IgD-negative memory B cell (primary cell): ENCODE results near the gene THYN1. TPM values are rescaled to one million over a fixed set of nuclear protein-coding genes. Genes with fewer than 3 reads are reported as not detected.
A peak's percentile ranks its signal among the peaks of the same experiment; 100 is the strongest.
"Not testable (repeated sequence)": the region's sequence is repeated elsewhere in the genome, so short reads cannot be mapped to it uniquely, and the experiment has no call there.

Experiments
- H3K27ac Mint-ChIP-seq, 3 donors: one replicate each; pipeline ENCODE4 v1.8.0; 2020 to 2022; ENCODE audit warnings: mild to moderate bottlenecking in 3 of 3, mixed read lengths in 3 of 3, moderate library complexity in 1 of 3
- H3K27me3 Mint-ChIP-seq: one replicate; pipeline ENCODE4 v1.8.0; 2021; ENCODE audit warnings: mixed read lengths
- H3K36me3 Mint-ChIP-seq: one replicate; pipeline ENCODE4 v1.8.0; 2020; ENCODE audit warnings: mild to moderate bottlenecking, mixed read lengths
- H3K4me1 Mint-ChIP-seq, 3 donors: one replicate each; pipeline ENCODE4 v1.8.0; 2020 to 2022; ENCODE audit warnings: mixed read lengths in 3 of 3, mild to moderate bottlenecking in 1 of 3
- H3K4me3 Mint-ChIP-seq, 4 donors: one replicate each; pipeline ENCODE4 v1.8.0; 2020 to 2022; ENCODE audit warnings: mild to moderate bottlenecking in 4 of 4, mixed read lengths in 4 of 4, moderate library complexity in 3 of 4
- H3K9me3 Mint-ChIP-seq, 3 donors: one replicate each; pipeline ENCODE4 v1.8.0; 2020 to 2021; ENCODE audit warnings: mixed read lengths in 3 of 3, mild to moderate bottlenecking in 1 of 3
- polyA plus RNA-seq: library from polyadenylated mRNA; unstranded; fragments of 300-500 nt; fragmentation: Illumina TruSeq; gene quantifications from one replicate; pipeline ENCODE4 v1.2.3, GENCODE V29; 2021

THYN1 gene
- 77.4 TPM for polyA plus RNA-seq

- H3K4me3 Mint-ChIP-seq = peak within 1 kb of the TSS; percentile 96 to 98 (median 97)
- peaks cover 3% of the 10 kb centered on the region for H3K36me3 Mint-ChIP-seq
- peak within 1 kb of the TSS; percentile 43 to 84 (median 71) for H3K27ac Mint-ChIP-seq
- no peaks in the 10 kb centered on the region for H3K27me3 Mint-ChIP-seq
- no peaks in the 10 kb centered on the region for H3K9me3 Mint-ChIP-seq
- peaks cover 18 to 26% (median 21%) of the 10 kb centered on the region in 3 donors for H3K4me1 Mint-ChIP-seq
These were observed at the start of gene THYN1, which contains the start of gene ACAD8 for GRCh38 chr11:134253188-134253993. Gene THYN1 (minus strand): TSS chr11:134253352. CDS start chr11:134252882, 470 bp downstream. Gene ACAD8 (plus strand): TSS chr11:134253568. CDS start chr11:134253601, 33 bp downstream.

- peaks cover 2% of the 10 kb centered on the region for H3K36me3 Mint-ChIP-seq
- no peak overlapping the region for H3K27ac Mint-ChIP-seq
These were observed 41.5 kb upstream of the THYN1 start for GRCh38 chr11:134294664-134295063.

GRCh38 chr11:134293119-134294113 lies 40.3 kb upstream of the THYN1 start:
- no peaks in the 10 kb centered on the region for H3K9me3 Mint-ChIP-seq
- no peak overlapping the region for H3K27ac Mint-ChIP-seq
- H3K4me3 Mint-ChIP-seq = no peak overlapping the region
- H3K4me1 Mint-ChIP-seq = no peaks in the 10 kb centered on the region
- H3K36me3 Mint-ChIP-seq = peaks cover 2% of the 10 kb centered on the region
- peaks cover 11% of the 10 kb centered on the region for H3K27me3 Mint-ChIP-seq

More at GRCh38 chr11:134294664-134295063, 41.5 kb upstream of the THYN1 start:
- Mint-ChIP-seq H3K4me3 (no peak overlapping the region), H3K27me3 (peaks cover 11% of the 10 kb centered on the region), H3K9me3 (no peaks in the 10 kb centered on the region), H3K4me1 (no peaks in the 10 kb centered on the region)

- Mint-ChIP-seq H3K4me3 (no peak overlapping the region), H3K36me3 (peaks cover 2% of the 10 kb centered on the region), H3K27me3 (peaks cover 14% of the 10 kb centered on the region), H3K4me1 (no peaks in the 10 kb centered on the region), H3K9me3 (no peaks in the 10 kb centered on the region), H3K27ac (no peak overlapping the region)
These were observed 39.5 kb upstream of the THYN1 start for GRCh38 chr11:134292661-134293060.

- Mint-ChIP-seq H3K9me3 (no peaks in the 10 kb centered on the region), H3K36me3 (peaks cover 2% of the 10 kb centered on the region), H3K4me1 (no peaks in the 10 kb centered on the region), H3K27me3 (peaks cover 15% of the 10 kb centered on the region), H3K27ac (no peak overlapping the region), H3K4me3 (no peak overlapping the region)
These were observed 38.0 kb upstream of the THYN1 start for GRCh38 chr11:134291196-134291595.

- Mint-ChIP-seq H3K4me1 (no peaks in the 10 kb centered on the region), H3K4me3 (no peak overlapping the region), H3K27ac (no peak overlapping the region), H3K36me3 (peaks cover 2% of the 10 kb centered on the region), H3K27me3 (peaks cover 18% of the 10 kb centered on the region), H3K9me3 (no peaks in the 10 kb centered on the region)
These were observed 37.5 kb upstream of the THYN1 start for GRCh38 chr11:134290646-134291045.

- Mint-ChIP-seq H3K4me1 (no peaks in the 10 kb centered on the region), H3K36me3 (peaks cover 2% of the 10 kb centered on the region), H3K27ac (no peak overlapping the region), H3K9me3 (no peaks in the 10 kb centered on the region), H3K4me3 (no peak overlapping the region), H3K27me3 (peaks cover 18% of the 10 kb centered on the region)
These were observed 36.6 kb upstream of the THYN1 start for GRCh38 chr11:134289789-134290188.

GRCh38 chr11:134289167-134289566 lies 36.0 kb upstream of the THYN1 start:
- Mint-ChIP-seq H3K9me3 (no peaks in the 10 kb centered on the region), H3K27me3 (peaks cover 16% of the 10 kb centered on the region), H3K4me1 (no peaks in the 10 kb centered on the region), H3K27ac (no peak overlapping the region), H3K4me3 (no peak overlapping the region), H3K36me3 (no peaks in the 10 kb centered on the region)

GRCh38 chr11:134288486-134288885 lies 35.3 kb upstream of the THYN1 start:
- Mint-ChIP-seq H3K36me3 (no peaks in the 10 kb centered on the region), H3K4me3 (no peak overlapping the region), H3K27me3 (peaks cover 13% of the 10 kb centered on the region), H3K9me3 (no peaks in the 10 kb centered on the region), H3K27ac (peak overlapping the region in 1 of 3 donors; percentile 16), H3K4me1 (no peaks in the 10 kb centered on the region)

GRCh38 chr11:134287561-134287960 lies 34.4 kb upstream of the THYN1 start:
- Mint-ChIP-seq H3K4me3 (no peak overlapping the region), H3K9me3 (no peaks in the 10 kb centered on the region), H3K36me3 (no peaks in the 10 kb centered on the region), H3K4me1 (no peaks in the 10 kb centered on the region), H3K27ac (no peak overlapping the region), H3K27me3 (peaks cover 13% of the 10 kb centered on the region)

- not testable (repeated sequence) for H3K4me1 Mint-ChIP-seq, H3K9me3 Mint-ChIP-seq, H3K36me3 Mint-ChIP-seq, H3K4me3 Mint-ChIP-seq, H3K27ac Mint-ChIP-seq
- H3K27me3 Mint-ChIP-seq = peaks cover 19% of the 10 kb centered on the region
These were observed 31.2 kb upstream of the THYN1 start for GRCh38 chr11:134284349-134284748.

GRCh38 chr11:134283461-134284230 lies 30.5 kb upstream of the THYN1 start:
- H3K27me3 Mint-ChIP-seq = peaks cover 23% of the 10 kb centered on the region
- no peaks in the 10 kb centered on the region for H3K4me1 Mint-ChIP-seq
- peaks cover 0 to 3% (median 0%) of the 10 kb centered on the region in 3 donors for H3K9me3 Mint-ChIP-seq
- peaks cover 1% of the 10 kb centered on the region for H3K36me3 Mint-ChIP-seq
- H3K4me3 Mint-ChIP-seq = no peak overlapping the region
- H3K27ac Mint-ChIP-seq = peak overlapping the region in 1 of 3 donors; percentile 35

GRCh38 chr11:134282121-134283045 lies 29.2 kb upstream of the THYN1 start:
- peaks cover 4% of the 10 kb centered on the region for H3K36me3 Mint-ChIP-seq
- H3K4me3 Mint-ChIP-seq = no peak overlapping the region
- peaks cover 0 to under 1% (median 0%) of the 10 kb centered on the region in 3 donors for H3K4me1 Mint-ChIP-seq
- peaks cover 28% of the 10 kb centered on the region for H3K27me3 Mint-ChIP-seq
- H3K27ac Mint-ChIP-seq = no peak overlapping the region
- peaks cover 0 to 7% (median 0%) of the 10 kb centered on the region in 3 donors for H3K9me3 Mint-ChIP-seq

- not testable (repeated sequence) for H3K36me3 Mint-ChIP-seq, H3K4me1 Mint-ChIP-seq, H3K4me3 Mint-ChIP-seq, H3K9me3 Mint-ChIP-seq, H3K27ac Mint-ChIP-seq
- peaks cover 33% of the 10 kb centered on the region for H3K27me3 Mint-ChIP-seq
These were observed 28.5 kb upstream of the THYN1 start for GRCh38 chr11:134281635-134282034.
